NOMO-1 treated with dmso at 0.1 percent for 144 hours (cell line): ENCODE results near the gene MTCH1.
A peak's percentile ranks its signal among the peaks of the same experiment; 100 is the strongest.

Experiments used
- DNase-seq: peaks from one replicate; lab custom pipeline; 2025; ENCODE audit not compliant: unreplicated experiment; lab: John Stamatoyannopoulos, UW

The MTCH1 gene

DNA sequence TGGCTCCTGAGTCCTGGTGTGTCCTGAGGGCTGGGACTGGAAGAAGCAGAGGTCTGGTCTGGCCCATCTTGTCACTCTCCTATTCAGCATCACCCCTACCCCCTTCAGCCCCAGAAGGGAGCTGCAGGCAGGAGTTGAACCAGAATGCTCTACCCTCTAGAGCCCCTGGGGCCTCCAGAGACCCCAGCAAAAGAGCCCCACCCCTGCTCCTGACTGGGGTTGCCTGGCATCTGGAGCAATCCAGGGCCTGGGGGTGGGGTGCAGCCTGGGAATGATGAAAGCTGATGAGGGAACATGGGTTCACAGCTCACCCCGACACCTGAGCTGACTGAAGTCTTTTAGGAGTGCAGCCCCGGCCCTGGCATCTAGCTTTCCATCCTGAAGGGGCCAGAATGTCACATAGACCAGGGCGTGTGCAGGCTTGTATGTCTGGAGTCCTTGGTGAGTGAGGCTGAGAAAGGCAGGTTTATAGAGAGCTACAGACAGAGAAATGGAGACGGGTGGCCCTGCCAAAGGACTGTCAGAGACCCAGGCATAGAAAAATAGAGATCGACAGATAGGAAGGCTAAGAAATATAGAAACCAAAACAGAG lies 31.7 kb upstream of the MTCH1 start:
- no peak for DNase-seq

DNA sequence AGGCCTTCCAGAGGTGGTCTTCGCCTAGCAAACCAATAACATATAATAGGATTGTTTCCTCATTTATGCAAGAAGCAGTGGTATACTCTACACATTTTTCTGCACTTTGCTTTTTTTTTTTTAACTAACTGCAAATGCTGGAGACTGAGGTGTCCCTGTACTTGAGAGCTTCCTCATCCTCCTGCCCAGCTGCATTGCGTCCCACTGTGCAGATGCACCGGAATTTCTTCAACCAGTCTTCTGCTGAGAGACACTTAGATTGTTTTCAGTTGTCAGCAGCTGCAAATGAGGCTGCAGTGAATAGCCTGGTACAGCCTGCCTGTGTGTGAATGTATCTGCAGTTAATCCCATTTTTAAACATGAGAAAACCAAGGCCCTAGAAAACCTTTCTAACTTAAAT lies 31.0 kb upstream of the MTCH1 start:
- DNase-seq: no peak

DNA sequence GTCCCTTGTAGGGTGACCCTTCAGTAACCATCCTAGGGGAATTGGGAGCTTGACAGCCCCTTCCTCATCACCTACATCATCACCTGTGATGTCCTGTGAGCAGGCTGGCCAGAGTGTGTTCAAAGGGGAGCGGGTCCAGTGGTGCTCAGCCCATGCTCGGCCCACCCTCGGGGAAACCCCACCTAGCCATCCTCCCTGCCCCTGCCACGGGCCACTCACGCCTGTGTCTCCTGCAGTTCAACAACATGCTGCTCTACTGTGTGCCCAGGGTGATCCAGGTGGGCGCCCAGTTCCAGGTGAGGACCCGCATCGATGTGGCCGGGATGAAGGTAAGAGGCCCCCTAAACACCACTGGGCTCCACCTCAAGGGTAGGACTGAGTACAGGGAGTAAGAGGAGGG lies 29.5 kb upstream of the MTCH1 start:
- DNase-seq: no peak

DNA sequence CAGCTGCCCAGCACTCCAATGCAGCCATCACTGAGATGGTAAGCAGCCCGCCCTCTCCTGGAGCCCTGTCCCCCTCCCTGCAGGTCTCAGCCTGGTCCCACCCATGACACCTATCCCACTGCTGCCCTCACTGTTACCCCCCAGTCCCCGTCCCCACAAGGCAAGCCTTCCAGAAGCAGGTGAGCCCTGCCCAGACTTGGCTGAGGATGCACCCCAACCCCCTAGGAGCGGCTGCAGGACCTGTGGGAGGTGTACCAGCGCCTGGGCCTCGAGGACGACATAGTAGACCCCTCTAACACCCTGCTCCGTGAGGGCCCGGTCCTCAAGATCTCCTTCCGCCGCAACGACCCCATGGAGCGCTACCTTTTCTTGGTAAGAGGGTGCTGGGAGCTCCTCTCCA lies 28.7 kb upstream of the MTCH1 start:
- no peak for DNase-seq

DNA sequence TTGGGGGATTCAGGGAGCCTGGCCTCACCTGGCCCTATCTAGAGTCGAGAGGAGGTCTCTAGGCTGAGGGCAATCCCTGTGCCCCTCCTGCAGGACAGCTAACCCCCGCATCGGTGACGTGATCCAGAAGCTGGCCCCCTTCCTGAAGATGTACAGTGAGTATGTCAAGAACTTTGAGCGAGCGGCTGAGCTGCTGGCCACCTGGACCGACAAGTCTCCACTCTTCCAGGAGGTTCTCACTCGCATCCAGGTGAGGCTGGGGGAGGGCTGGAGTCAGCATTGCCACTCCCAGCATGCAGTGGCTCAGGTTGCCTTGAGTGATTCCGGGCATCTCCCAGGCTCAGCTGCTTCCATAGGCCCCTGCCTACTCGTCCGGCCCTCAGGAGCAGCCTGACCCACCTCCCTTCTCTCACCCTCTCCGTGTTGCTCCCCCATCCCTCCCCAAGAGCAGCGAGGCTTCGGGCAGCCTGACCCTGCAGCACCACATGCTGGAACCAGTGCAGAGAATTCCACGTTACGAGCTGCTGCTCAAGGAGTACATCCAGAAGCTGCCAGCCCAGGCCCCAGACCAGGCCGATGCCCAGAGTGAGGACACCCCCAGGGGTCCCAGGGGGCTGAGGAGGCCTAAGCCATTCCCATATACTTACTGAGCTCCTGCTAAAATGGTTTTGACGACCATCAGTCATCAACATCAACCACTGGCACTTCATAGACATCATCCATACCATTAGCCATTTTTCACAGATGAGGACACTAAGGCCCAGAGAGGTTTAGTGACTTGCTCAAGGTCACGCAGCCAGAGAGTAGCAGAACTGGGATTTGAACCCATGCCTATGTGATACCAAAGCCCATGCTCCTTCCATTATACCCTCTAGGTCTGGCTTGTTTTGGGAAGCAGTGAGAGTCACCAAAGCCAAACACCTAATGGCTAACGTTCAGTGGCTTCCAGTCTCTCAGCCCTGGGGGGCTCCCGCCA lies 27.8 kb upstream of the MTCH1 start:
- no peak for DNase-seq

DNA sequence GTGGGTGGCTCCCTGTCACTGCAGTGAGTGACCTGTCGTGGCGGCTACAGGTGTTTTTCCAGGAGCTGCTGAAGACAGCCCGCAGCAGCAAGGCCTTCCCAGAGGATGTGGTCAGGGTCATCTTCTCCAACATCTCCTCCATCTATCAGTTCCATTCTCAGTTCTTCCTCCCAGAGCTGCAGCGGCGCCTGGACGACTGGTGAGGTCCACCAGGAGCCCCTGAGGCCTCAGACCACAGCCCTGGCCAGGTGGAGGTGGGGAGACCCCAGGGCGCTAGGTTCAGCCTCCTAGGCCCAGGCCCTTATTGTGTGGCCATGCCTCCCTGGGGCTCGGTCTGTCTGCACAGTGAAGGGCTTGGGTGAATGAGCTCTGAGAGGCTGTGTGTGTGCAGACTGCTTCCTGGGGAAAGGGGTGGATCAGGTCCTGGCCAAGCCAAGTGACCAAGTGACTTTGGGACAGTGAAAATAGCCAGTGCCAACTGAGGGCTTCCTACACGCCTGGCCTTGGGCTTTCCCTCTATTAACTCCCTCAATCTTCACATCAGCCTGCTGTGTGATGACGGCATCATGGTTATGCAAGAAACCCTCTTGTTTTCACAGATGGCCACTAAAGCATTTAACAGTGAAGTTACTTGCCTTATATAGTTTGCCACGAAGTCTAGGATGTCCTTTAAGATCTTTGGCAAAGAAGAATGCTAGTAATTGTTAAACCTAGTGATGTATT lies 25.8 kb upstream of the MTCH1 start:
- DNase-seq: no peak

DNA sequence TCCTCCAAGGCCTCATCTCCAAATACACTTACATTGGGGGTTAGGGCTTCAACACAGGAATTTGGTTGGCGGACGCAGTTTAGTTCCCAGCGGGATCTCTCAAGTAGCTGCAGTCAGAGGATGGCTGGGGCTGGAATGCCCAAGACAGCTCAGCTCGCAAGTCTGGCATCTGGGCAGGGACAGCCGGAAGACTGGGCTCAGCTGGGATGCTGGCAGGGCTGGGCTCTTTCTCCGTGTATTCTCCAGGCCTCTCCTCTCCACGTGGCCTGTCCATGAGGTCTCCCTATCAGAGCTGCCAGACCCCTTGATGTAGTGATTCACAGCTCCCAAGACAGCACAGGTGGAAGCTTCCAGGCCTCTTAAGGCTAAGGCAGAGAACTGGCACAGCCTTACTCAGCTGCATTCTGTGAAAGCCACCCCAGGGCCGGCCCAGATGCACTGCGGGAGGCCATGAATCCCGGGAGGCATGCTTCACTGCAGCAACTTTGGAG lies 24.5 kb upstream of the MTCH1 start:
- no peak for DNase-seq

DNA sequence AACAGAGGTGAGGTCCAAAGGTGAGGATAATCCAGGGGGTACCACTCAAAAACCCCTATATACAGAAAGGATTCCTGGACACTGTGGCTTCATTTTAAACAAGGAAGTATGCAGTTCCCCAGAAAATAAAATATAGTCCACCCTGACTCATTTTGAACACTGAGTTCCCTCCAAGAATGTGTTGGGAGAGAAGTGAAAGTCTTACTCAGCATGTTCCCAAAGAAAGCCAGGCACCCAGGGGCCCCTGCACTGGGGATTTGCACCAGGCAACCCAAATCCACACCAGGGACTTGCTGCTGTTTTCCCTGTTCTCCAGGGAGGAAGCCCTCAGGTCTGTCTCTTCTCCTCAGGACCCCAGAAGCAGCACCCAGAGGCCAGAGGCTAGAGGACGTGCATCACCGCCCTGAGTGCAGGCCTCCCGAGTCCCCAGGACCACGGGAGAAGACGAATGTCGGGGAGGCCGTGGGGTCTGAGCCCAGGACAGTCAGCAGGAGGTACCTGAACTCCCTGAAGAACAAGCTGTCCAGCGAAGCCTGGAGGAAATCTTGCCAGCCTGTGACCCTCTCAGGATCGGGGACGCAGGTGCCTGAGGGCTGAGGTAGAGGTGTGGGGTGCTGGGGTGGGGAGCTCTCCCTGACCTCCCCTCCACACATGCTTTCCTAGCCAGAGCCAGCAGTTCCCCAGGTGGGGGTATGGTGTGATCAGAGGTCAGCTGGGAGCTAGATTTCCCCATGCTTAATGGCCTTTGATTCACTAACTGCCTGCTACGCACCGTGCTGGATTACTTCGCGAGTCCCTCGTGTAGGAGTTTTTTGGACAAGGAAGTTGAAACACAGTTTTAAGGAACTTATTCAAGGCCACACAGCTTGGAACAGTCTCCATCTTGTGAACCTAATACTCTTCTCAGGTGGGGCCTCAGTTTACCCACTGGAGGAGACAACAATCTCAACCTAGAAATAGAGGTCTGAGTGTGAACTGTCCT lies 22.8 kb upstream of the MTCH1 start:
- peak; percentile 10 for DNase-seq

DNA sequence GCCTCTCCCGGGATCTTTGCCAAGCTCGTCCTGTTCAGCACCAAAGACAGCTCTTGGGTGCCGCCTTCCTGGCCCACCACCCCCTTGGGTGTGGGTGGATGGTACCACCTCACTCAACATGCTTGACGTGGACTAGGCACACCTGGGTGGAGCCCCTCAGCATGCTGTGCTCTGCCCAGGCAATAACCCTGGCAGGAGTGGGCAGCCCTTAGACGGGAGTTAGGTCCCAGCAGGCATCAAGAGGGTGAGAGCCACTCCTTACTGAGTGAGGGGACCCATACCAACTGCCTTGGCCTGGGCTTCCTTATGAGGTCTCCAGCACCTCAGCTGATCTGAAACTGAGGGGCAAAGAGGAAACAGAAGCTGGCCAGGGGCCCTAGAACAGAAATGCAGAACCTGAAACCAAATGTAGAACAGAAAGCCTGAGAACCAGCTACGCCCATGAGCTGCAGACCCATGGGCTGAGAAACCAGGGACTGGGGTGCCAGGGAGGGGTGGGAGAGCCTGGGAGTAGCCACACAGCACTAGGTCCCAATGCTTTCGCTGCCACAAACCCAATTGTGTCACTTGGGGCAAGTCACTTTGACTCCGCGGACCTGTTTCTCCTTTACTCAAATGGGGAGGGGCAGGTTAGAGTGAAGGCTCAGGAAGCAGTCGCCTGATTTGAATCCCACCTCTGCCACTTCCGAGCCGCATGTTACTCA lies 21.5 kb upstream of the MTCH1 start:
- peak; percentile 73 for DNase-seq

DNA sequence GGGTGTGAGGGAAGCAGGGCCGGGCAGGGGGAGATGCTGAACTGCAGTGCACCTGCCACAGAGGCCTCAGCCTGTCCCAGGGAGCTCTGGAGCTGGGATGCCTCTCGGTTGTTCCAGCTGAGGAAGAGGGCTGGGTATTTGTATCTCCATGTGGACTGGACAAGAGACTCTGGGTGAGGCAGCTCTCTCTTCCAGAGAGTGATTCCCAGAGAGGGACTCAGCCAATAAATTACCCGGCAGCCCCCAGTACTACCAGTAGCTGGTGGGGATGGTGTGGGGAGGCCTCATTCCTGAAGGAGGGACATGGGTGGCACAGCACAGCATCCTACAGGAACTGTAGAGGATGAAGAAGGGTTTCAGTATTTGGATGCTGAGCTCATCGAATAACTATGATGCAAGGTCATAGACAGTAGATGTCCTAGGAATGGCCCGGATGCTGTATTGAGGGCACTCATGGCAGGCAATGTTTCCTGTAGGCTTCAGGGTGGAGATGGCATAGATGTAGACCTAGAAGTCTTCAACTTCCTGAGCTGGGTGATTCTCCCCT lies 20.9 kb upstream of the MTCH1 start:
- no peak for DNase-seq

DNA sequence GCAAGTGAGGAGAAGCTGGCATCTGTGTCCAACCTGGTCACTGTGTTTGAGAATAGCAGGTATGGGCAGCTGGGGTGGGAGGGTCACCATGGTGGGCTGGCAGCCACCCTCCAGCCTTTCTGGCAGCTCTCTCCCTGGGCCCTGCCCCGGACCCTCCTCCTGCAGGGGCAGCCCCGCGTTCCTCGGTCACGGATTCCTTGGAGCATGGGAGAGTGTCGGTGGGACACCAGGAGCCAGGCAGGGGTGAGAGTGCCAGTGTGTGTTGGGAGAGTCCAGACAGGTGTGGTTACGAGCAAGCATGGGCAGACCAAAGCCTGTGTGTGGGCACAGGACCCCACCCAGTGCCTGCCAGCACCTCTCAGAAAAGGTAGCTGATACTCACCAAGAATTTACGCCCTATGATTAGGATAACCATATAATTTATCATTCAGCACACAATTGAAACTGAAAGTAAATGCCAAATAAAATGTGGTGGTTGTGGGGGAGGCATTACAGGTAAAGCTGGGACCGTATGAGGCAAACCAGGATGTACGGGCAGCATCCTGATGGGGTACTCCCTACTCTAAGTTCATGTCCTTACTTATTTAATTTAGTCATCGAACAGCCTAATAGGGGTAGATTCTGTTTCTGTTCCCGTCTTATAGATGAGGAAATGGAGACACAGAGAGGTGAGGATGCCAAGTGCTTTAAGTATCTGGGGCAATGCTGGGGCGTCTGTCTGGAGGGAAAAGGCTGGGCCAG lies 20.0 kb upstream of the MTCH1 start:
- DNase-seq: no peak

DNA sequence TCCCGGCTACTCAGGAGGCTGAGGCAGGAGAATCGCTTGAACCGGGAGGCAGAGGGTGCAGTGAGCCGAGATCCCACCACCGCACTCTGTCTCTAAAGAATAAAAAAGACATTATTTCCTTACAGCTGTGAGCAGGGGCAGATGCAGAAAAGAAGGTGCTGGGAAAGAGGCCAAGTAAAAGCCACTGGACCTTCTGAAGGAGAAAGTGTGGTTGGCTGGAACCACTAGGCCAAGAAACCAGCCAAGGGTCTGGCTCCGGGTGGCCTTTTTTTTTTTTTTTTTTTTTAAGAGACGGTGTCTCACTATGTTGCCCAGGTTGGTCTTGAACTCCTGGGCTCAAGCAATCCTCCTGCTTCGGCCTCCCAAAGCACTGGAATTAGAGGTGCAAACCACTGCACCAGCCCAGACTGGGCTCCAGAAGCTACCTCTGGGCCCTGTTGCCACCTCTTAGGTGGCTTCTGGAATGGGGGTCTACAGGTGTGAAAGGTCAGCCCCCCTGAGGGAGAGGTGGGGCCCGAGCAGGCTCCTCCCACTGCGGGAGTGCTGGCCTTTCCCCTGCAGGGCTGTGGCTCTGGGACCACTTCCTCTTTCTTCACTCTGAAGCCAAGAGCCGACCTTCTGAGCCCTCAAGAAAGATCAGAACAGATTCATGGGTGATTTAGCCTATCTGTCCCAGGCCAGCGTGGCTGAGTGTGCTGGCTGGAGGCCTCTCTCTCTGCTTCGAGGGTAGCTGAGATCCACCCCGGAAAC lies 19.2 kb upstream of the MTCH1 start, which contains the start of gene FGD2:
FGD2 (plus strand) TSS at position 595 of the 750 bp plus-strand sequence. CDS start 163 bp downstream, outside the sequence.
- peak; percentile 51 for DNase-seq

DNA sequence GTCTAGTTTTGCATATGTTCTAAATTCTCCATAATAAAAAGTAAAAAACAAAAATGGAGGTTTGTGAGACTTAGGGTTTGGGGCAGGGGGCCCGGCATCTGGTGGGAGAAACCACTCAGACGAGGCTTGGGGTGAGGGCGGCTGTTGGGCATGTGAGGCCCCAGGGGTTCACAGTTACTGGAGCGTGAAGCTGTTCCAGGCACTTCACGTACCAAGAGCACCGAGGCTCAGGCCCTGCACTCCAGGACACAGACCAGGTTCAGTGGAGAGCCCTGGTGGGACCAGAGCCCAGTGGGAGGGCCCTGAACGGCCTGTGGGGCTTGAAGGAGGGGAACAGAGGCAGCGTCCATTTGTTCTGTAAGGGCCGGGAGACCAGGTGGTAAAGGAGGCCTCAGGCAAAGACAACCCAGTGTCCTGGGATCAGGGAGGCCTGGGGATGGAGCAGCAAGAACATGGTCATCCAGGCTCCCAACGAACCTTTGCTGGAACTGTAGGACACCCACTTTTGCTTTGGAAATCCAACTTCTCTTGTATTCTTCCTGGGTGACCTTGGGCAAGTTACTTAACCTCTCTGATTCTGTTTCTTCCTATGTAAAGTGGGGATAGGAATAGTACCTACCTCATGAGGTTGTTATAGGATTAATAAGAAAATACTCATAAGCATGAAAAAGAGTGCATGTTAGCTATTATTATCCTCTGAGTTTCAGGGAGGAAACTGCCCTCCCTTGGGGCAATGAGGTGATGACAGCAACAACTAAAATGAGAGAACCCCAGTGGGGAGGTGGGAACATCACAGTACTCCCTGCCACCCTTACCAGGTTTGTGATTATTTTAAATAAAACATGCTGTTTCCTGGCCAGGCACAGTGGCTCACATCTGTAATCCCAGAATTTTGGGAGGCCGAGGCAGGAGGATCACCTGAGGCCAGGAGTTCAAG lies 18.3 kb upstream of the MTCH1 start:
- DNase-seq: no peak

DNA sequence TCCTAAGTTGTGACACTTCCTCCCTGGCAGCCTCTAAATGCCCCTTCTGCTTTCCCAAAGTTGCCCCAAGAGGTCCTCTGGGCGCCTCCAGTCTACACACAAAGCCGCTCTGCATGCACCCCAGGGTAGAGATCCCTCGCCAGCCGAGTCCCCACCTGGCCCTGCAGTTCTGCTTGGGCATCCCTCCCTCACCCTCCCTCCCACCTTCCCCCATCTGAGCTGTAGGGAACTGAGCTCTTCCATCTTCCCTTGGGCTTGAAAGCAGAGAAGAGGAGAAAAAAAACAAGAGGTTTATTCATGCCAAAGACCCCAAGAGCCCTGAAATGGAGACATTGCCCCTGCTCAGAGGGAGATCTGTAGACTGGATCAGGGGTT lies 13.7 kb upstream of the MTCH1 start:
- DNase-seq: no peak

DNA sequence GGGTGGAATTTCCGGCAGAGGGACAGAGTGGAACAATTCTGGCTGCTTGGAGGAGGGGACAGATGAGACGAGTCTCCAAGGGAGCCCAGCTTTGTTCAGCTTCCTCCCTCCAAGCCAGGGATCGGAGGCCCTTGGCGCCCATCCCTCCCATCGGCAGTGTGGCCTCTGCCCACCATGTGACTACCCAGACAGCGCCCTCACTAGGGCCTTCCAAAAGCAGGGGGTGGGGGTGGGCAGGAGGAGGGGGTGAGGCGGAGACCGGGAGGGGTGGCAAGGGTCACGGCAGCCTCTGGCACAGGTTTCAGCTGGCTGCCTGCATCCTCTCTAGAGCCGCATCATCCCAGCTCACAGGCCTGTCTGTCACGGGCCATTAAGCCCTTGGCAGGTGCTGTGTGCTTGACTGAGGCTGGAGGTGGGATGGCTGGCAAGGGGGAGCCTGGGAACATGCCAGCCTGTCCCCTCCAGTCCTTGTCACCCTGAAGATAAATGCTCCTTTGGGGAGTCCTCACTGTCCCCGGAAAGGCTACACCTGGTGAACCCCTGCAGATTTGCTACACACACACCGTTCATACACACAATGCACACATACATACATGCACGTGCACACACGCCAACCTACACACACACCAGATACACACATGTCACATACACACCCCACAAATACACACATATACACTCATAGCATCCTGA lies 13.2 kb upstream of the MTCH1 start:
- DNase-seq: no peak

DNA sequence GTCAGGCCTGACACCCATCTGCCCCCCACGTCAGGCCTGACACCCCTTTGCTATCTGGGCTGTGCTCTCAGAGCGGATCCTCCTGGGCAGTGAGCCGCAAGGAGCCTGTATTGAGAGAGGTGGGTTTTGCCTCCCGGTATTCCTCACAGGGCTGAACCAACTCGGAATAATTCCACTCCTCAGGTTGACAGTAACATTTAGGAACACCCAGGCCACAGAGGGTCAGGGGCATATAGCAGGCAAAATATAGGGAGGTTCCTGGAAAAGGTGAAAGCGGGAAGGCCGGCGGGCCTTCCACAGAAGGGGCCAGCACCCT lies 12.7 kb upstream of the MTCH1 start:
- DNase-seq: no peak
